HepG2 (cell line): Measurements from ENCODE around the gene CEBPE. TPM values are rescaled to one million over a fixed set of nuclear protein-coding genes. Genes with fewer than 3 reads are reported as not detected.

Experiments
- FOXK2 ChIP-seq: fragments of 450-650 bp; IDR thresholded peaks from 2 replicates; pipeline ENCODE4 v1.6.1; 2016
- GPN1 ChIP-seq: sonication (generic); formaldehyde crosslinking; IDR thresholded peaks from 2 replicates; pipeline ENCODE4 v1.5.1; 2020; ENCODE audit warnings: missing genetic modification reagents, borderline replicate concordance
- HIVEP1 ChIP-seq: sonication (generic); formaldehyde crosslinking; IDR thresholded peaks from 2 replicates; pipeline ENCODE4 v1.4.0; 2020; ENCODE audit warnings: mild to moderate bottlenecking, missing genetic modification reagents
- HNRNPK ChIP-seq: fragments of 200-400 bp; formaldehyde crosslinking; IDR thresholded peaks from 2 replicates; pipeline ENCODE4 v1.6.1; 2018; ENCODE audit warnings: low read length, low read depth, moderate library complexity, mild to moderate bottlenecking; ENCODE audit not compliant: poor library complexity, severe bottlenecking
- MEIS1 ChIP-seq: sonication (generic); formaldehyde crosslinking; IDR thresholded peaks from 2 replicates; pipeline ENCODE4 v1.9.0; 2021; ENCODE audit warnings: mild to moderate bottlenecking, missing genetic modification reagents, moderate library complexity, borderline replicate concordance
- MLLT10 ChIP-seq: sonication (generic); formaldehyde crosslinking; IDR thresholded peaks from 2 replicates; pipeline ENCODE4 v1.4.0; 2020; ENCODE audit warnings: missing genetic modification reagents
- PHF20 ChIP-seq: sonication (generic); formaldehyde crosslinking; IDR thresholded peaks from 2 replicates; pipeline ENCODE4 v1.5.0; 2020; ENCODE audit warnings: mild to moderate bottlenecking, missing genetic modification reagents
- POLR2G ChIP-seq: fragments of 200-400 bp; formaldehyde crosslinking; IDR thresholded peaks from 2 replicates; pipeline ENCODE4 v1.6.1; 2018; ENCODE audit warnings: mild to moderate bottlenecking, low read depth, low read length, moderate library complexity
- RARG ChIP-seq: sonication (generic); formaldehyde crosslinking; IDR thresholded peaks from 2 replicates; pipeline ENCODE4 v1.4.0; 2020; ENCODE audit warnings: low read depth, mild to moderate bottlenecking, missing genetic modification reagents
- SCMH1 ChIP-seq: sonication (generic); formaldehyde crosslinking; IDR thresholded peaks from 2 replicates; pipeline ENCODE4 v1.9.0; 2021; ENCODE audit warnings: missing genetic modification reagents, mild to moderate bottlenecking, borderline replicate concordance
- TBL1XR1 ChIP-seq: fragments of 150-350 bp; IDR thresholded peaks from 2 replicates; pipeline ENCODE4 v1.6.1; 2014; ENCODE audit warnings: borderline replicate concordance, low read length; ENCODE audit not compliant: partially characterized antibody
- TEAD3 ChIP-seq: optimal IDR thresholded peaks from 2 replicates; pipeline ENCODE3; 2016; ENCODE audit warnings: borderline replicate concordance
- TFDP1 ChIP-seq: IDR thresholded peaks from 2 replicates; pipeline ENCODE4 v1.6.1; 2016; ENCODE audit warnings: missing compliant biosample characterization, missing genetic modification reagents, borderline replicate concordance
- TSC22D2 ChIP-seq: sonication (generic); formaldehyde crosslinking; IDR thresholded peaks from 2 replicates; pipeline ENCODE4 v1.5.1; 2020; ENCODE audit warnings: missing genetic modification reagents, mild to moderate bottlenecking, borderline replicate concordance
- ZNF160 ChIP-seq: sonication (generic); formaldehyde crosslinking; IDR thresholded peaks from 2 replicates; pipeline ENCODE4 v1.8.0; 2022; ENCODE audit warnings: mild to moderate bottlenecking, inconsistent platforms, missing genetic modification reagents
- ZNF235 ChIP-seq: sonication (generic); formaldehyde crosslinking; IDR thresholded peaks from 2 replicates; pipeline ENCODE4 v1.8.1; 2023; ENCODE audit warnings: mild to moderate bottlenecking, missing genetic modification reagents, borderline replicate concordance
- ZNF317 ChIP-seq: sonication (generic); formaldehyde crosslinking; IDR thresholded peaks from 2 replicates; pipeline ENCODE4 v1.5.0; 2020; ENCODE audit warnings: mild to moderate bottlenecking, missing genetic modification reagents
- ZNF331 ChIP-seq: sonication (generic); formaldehyde crosslinking; IDR thresholded peaks from 2 replicates; pipeline ENCODE4 v1.4.0; 2020; ENCODE audit warnings: missing genetic modification reagents
- ZNF337 ChIP-seq: sonication (generic); formaldehyde crosslinking; IDR thresholded peaks from 2 replicates; pipeline ENCODE4 v1.5.1; 2020; ENCODE audit warnings: missing genetic modification reagents, low read depth, mild to moderate bottlenecking, borderline replicate concordance
- ZNF33A ChIP-seq: sonication (generic); formaldehyde crosslinking; IDR thresholded peaks from 2 replicates; pipeline ENCODE4 v1.5.1; 2020; ENCODE audit warnings: missing genetic modification reagents, mild to moderate bottlenecking, moderate library complexity, borderline replicate concordance
- ZNF878 ChIP-seq: sonication (generic); formaldehyde crosslinking; IDR thresholded peaks from 2 replicates; pipeline ENCODE4 v1.8.1; 2023; ENCODE audit warnings: mild to moderate bottlenecking, missing genetic modification reagents, moderate library complexity
- polyA plus RNA-seq, 8 experiments: library from polyadenylated mRNA; depleted of rRNA in 3 of 8; stranded (reverse) in 7 of 8; unstranded in 1 of 8; fragments of >200 nt; fragmentation: Illumina TruSeq in 4 of 8; extraction: Trizol in 4 of 8; gene quantifications; 2 replicates each; pipeline versions ENCODE4 v1.2.1 to v1.2.3, GENCODE V29; 2011 to 2016; ENCODE audit warnings: low read depth in 4 of 8, missing spikeins in 1 of 8, mixed read lengths in 1 of 8; ENCODE audit not compliant: insufficient read depth in 1 of 8
- total RNA-seq, 5 experiments: library from RNA; depleted of rRNA; stranded (reverse); fragments of >200 nt; fragmentation: Illumina TruSeq; extraction: Trizol; gene quantifications; 2 replicates each; pipeline ENCODE4 v1.2.3, GENCODE V29; 2016; ENCODE audit warnings: low read depth in 1 of 5
- TF ChIP-seq, protein P1 (sequence below): sonication (generic); formaldehyde crosslinking; IDR thresholded peaks from 2 replicates; pipeline ENCODE4 v1.9.0; 2021; ENCODE audit warnings: missing genetic modification reagents, borderline replicate concordance
- TF ChIP-seq, protein P2 (sequence below): sonication (generic); formaldehyde crosslinking; IDR thresholded peaks from 2 replicates; pipeline ENCODE4 v1.5.1; 2020; ENCODE audit warnings: missing genetic modification reagents, mild to moderate bottlenecking, borderline replicate concordance
- TF ChIP-seq, protein P3 (sequence below): sonication (generic); formaldehyde crosslinking; IDR thresholded peaks from 2 replicates; pipeline ENCODE4 v1.5.0; 2020; ENCODE audit warnings: missing genetic modification reagents, mild to moderate bottlenecking, borderline replicate concordance

CEBPE gene
- total and polyA plus RNA-seq, 2 of the 13 experiments (the other 11 are each of a cell fraction or from before 2014, with no cell fraction given): 0.09 to 0.11 TPM

DNA sequence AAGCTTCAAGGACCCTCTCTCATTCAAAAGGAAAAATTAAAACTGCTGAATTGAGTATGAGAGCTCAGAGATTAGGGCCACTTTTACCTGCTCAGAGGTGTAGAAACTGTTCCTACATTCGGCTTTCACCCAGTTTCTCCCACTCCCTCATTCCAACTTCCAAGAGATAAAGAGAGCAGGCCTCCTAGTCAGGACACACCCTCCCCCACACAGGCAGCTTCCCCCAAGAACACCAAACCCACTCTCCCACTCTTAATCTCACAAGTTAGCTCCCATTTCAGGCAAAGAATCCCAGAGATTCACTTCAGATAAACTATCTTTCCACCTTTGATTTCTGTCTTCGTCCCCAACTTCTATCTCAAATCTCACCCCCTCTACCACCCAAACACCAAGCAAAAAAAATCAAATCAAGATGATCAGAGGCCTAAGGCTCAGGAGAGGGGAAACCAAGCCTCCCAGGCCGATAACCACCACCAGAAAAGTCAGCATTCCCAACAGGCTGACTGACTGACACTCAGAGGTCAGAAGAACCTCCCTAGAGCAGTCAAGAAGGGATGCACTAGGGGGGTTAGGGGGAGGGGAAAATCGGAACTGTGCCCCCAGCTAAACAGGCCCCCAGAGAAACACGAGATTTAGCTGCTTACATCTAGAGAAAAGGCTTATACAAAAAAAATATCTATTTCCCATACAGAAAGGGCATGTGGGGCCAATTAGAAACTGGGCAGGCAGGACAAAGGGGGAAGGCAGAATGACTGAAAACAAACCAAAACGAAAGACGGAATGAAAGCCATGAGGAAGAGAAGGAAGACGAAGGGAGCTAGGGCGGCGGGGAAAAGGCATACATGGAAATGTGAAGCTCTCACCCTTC lies 48.6 kb downstream of the CEBPE start (continued):
- TF ChIP-seq, protein P1, sequence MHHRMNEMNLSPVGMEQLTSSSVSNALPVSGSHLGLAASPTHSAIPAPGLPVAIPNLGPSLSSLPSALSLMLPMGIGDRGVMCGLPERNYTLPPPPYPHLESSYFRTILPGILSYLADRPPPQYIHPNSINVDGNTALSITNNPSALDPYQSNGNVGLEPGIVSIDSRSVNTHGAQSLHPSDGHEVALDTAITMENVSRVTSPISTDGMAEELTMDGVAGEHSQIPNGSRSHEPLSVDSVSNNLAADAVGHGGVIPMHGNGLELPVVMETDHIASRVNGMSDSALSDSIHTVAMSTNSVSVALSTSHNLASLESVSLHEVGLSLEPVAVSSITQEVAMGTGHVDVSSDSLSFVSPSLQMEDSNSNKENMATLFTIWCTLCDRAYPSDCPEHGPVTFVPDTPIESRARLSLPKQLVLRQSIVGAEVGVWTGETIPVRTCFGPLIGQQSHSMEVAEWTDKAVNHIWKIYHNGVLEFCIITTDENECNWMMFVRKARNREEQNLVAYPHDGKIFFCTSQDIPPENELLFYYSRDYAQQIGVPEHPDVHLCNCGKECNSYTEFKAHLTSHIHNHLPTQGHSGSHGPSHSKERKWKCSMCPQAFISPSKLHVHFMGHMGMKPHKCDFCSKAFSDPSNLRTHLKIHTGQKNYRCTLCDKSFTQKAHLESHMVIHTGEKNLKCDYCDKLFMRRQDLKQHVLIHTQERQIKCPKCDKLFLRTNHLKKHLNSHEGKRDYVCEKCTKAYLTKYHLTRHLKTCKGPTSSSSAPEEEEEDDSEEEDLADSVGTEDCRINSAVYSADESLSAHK (CRISPR knock-in tag): 0 out of 2 replicates have a peak, but pooled peaks have one; percentile 16
- TF ChIP-seq RARG (CRISPR knock-in tag) (0 out of 2 replicates have a peak, but pooled peaks have one; percentile 13), PHF20 (CRISPR knock-in tag) (no peak), GPN1 (CRISPR knock-in tag) (no peak), ZNF317 (CRISPR knock-in tag) (no peak), ZNF160 (no peak), ZNF235 (no peak), HIVEP1 (no peak), SCMH1 (CRISPR knock-in tag) (no peak), TSC22D2 (CRISPR knock-in tag) (no peak; the same call in 1 of the 2 replicates), POLR2G (0 out of 2 replicates have a peak, but pooled peaks have one; percentile 0), HNRNPK (peak; percentile 46), TFDP1 (0 out of 2 replicates have a peak, but pooled peaks have one; percentile 45), FOXK2 (no peak), ZNF878 (CRISPR knock-in tag) (no peak), ZNF337 (CRISPR knock-in tag) (0 out of 2 replicates have a peak, but pooled peaks have one; percentile 59), ZNF33A (CRISPR knock-in tag) (no peak), MEIS1 (no peak), ZNF331 (CRISPR knock-in tag) (peak; percentile 55; the same call in 1 of the 2 replicates), MLLT10 (CRISPR knock-in tag) (no peak), TEAD3 (CRISPR knock-in tag) (peak; percentile 40), TBL1XR1 (no peak)
- TF ChIP-seq, protein P2, sequence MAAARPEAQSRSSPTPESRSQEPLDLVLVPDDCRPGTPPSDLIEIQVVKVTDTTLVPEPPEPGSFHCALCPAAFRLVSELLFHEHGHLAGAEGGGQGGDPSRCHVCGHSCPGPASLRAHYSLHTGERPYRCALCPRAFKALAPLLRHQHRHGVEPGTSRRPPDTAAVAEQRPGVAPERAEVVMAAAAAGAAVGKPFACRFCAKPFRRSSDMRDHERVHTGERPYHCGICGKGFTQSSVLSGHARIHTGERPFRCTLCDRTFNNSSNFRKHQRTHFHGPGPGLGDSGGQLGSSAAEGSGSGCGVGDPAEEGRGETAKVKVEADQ (CRISPR knock-in tag): peak; percentile 2; the same call in 1 of the 2 replicates
- TF ChIP-seq, protein P3, sequence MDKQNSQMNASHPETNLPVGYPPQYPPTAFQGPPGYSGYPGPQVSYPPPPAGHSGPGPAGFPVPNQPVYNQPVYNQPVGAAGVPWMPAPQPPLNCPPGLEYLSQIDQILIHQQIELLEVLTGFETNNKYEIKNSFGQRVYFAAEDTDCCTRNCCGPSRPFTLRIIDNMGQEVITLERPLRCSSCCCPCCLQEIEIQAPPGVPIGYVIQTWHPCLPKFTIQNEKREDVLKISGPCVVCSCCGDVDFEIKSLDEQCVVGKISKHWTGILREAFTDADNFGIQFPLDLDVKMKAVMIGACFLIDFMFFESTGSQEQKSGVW (CRISPR knock-in tag): no peak
